ENCODE results near the gene PLCH2.

DNA sequence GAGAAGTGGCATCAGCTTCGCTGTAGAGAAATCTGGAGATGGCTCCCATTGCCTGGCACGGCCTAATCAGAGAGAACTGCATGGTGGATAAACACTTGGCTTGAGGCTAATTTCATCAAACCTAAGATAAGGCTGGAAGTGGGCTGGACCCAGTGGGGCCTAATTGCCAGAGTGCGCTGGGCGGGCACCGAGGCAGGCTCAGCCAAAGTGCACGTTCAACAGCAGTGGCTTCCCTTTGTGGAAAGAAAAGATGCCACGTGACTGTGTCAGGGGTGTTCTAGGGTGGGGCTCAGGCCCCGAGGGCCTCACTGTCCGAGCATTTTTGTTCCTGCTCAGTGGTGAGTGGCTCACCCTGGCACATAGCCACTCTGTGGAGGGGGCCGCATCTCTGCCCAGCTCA is 5.8 kb downstream of the PLCH2 start:
- TF ChIP-seq CTCF (conservative IDR thresholded peaks at IDR 0.05 in 1 of 2, IDR thresholded peaks at IDR 0.05 in 1 of 2; ENCODE audit: extremely low read depth in 1 of 2, insufficient read depth in 1 of 2, low read depth in 1 of 2, low read length in 2 of 2) (no peak), EZH2 (IDR thresholded peaks at IDR 0.05; ENCODE audit: borderline replicate concordance, low read length) (no peak)
